H1 (cell line): ENCODE measurements around the gene RREB1. TPM values are rescaled to one million over a fixed set of nuclear protein-coding genes. Genes with fewer than 3 reads are reported as not detected.

Experiments used
- CTCF ChIA-PET: fragments of 300-600 bp; sonication (Branson Sonifier 250); formaldehyde crosslinking; loops from one replicate; lab custom pipeline; 2021; ENCODE audit not compliant: partially characterized antibody; lab: Charles Lee
- POLR2A ChIA-PET: fragments of 300-600 bp; sonication (Branson Sonifier 250); formaldehyde crosslinking; loops from one replicate; lab custom pipeline; 2021; ENCODE audit warnings: inconsistent platforms; ENCODE audit not compliant: partially characterized antibody; lab: Charles Lee
- DNase-seq, 2 experiments: peaks; one replicate each; pipeline versions ENCODE4 v3.0.0 to v3.0.0-alpha.2; 2010 to 2022; ENCODE audit warnings: low spot score in 2 of 2, low read depth in 1 of 2, mixed read lengths in 1 of 2
- FAIRE-seq: peaks from 2 replicates; lab custom pipeline; 2011; peaks lifted over from hg19 to GRCh38; lab: Jason Lieb, UNC
- H2AFZ ChIP-seq: 2 replicates; pipeline ENCODE4 v1.8.1; 2012; ENCODE audit warnings: low read length, inconsistent platforms
- H2AK5ac ChIP-seq: 2 replicates; pipeline ENCODE4 v1.6.1; 2013; ENCODE audit warnings: low read depth, low read length
- H2BK120ac ChIP-seq: replicated peaks from 2 replicates; pipeline ENCODE3; 2013; ENCODE audit warnings: low read depth, low read length, inconsistent platforms
- H2BK12ac ChIP-seq: 2 replicates; pipeline ENCODE4 v1.6.1; 2013; ENCODE audit warnings: low read depth, low read length
- H2BK15ac ChIP-seq: 2 replicates; pipeline ENCODE4 v1.6.1; 2013; ENCODE audit warnings: low read length
- H2BK20ac ChIP-seq: 2 replicates; pipeline ENCODE4 v1.6.1; 2013; ENCODE audit warnings: low read length
- H2BK5ac ChIP-seq: 2 replicates; pipeline ENCODE4 v1.6.1; 2013; ENCODE audit warnings: low read depth, low read length
- H3K14ac ChIP-seq: 2 replicates; pipeline ENCODE4 v1.6.1; 2013; ENCODE audit warnings: inconsistent platforms; ENCODE audit not compliant: insufficient read length
- H3K18ac ChIP-seq: 2 replicates; pipeline ENCODE4 v1.6.1; 2013; ENCODE audit warnings: low read length; ENCODE audit errors: extremely low read depth
- H3K23ac ChIP-seq: 2 replicates; pipeline ENCODE4 v1.6.1; 2013; ENCODE audit warnings: inconsistent platforms; ENCODE audit not compliant: insufficient read length
- H3K23me2 ChIP-seq: 2 replicates; pipeline ENCODE4 v1.6.1; 2013; ENCODE audit warnings: low read depth, low read length
- H3K27ac ChIP-seq: 2 replicates; pipeline ENCODE4 v1.6.1; 2011; ENCODE audit warnings: low read depth, low read length, inconsistent platforms
- H3K27me3 ChIP-seq, 4 experiments: replicated peaks in 1 of 4; 1 replicate in 1 of 4; 2 replicates in 3 of 4; pipeline versions ENCODE4 v1.6.1 to v1.8.1; 2011 to 2013; ENCODE audit warnings: low read length in 3 of 4, mild to moderate bottlenecking in 3 of 4, inconsistent platforms in 2 of 4, mixed read lengths in 2 of 4, moderate library complexity in 1 of 4; ENCODE audit not compliant: control insufficient read depth in 3 of 4, insufficient read depth in 3 of 4; ENCODE audit errors: extremely low read depth in 1 of 4
- H3K36me3 ChIP-seq, 4 experiments: 2 replicates each; pipeline versions ENCODE4 v1.6.1 to v1.8.1; 2011 to 2013; ENCODE audit warnings: mild to moderate bottlenecking in 4 of 4, low read length in 3 of 4, moderate library complexity in 2 of 4, control low read depth in 1 of 4, inconsistent platforms in 1 of 4; ENCODE audit not compliant: insufficient read depth in 4 of 4, control insufficient read depth in 2 of 4
- H3K4ac ChIP-seq: replicated peaks from 2 replicates; pipeline ENCODE3; 2013; ENCODE audit warnings: low read length, low read depth, mixed read lengths, inconsistent platforms; ENCODE audit not compliant: insufficient read length
- H3K4me1 ChIP-seq, 4 experiments: replicated peaks in 1 of 4; 1 replicate in 1 of 4; 2 replicates in 3 of 4; pipeline versions ENCODE4 v1.6.1 to v1.8.1; 2011 to 2013; ENCODE audit warnings: low read length in 3 of 4, inconsistent platforms in 2 of 4, mixed read lengths in 1 of 4; ENCODE audit not compliant: insufficient read depth in 4 of 4, control insufficient read depth in 3 of 4
- H3K4me2 ChIP-seq, 2 experiments: 2 replicates each; pipeline versions ENCODE4 v1.6.1 to v1.8.1; 2011 to 2013; ENCODE audit warnings: low read depth in 2 of 2, low read length in 2 of 2, control low read depth in 1 of 2, inconsistent platforms in 1 of 2, mild to moderate bottlenecking in 1 of 2; ENCODE audit not compliant: insufficient read depth in 1 of 2
- H3K4me3 ChIP-seq, 4 experiments: fragments of 200-600, 300-600 bp in 1 of 4; sonication (generic), shearing (Covaris generic), sonication (Bioruptor Twin) in 1 of 4; 2 replicates each; pipeline versions ENCODE4 v1.5.1 to v1.8.1; 2011 to 2016; ENCODE audit warnings: low read length in 4 of 4, low read depth in 3 of 4, control low read depth in 2 of 4, inconsistent platforms in 2 of 4, mild to moderate bottlenecking in 2 of 4, mixed read lengths in 1 of 4, moderate library complexity in 1 of 4; ENCODE audit not compliant: insufficient read depth in 2 of 4; ENCODE audit errors: extremely low read depth in 1 of 4
- H3K56ac ChIP-seq: replicated peaks from 2 replicates; pipeline ENCODE3; 2013; ENCODE audit warnings: low read depth, mild to moderate bottlenecking, mixed read lengths, low read length, inconsistent platforms; ENCODE audit not compliant: insufficient read length
- H3K79me1 ChIP-seq: 2 replicates; pipeline ENCODE4 v1.6.1; 2013; ENCODE audit warnings: low read depth, low read length, control low read depth
- H3K79me2 ChIP-seq, 2 experiments: 2 replicates each; pipeline versions ENCODE4 v1.6.1 to v1.8.1; 2012 to 2013; ENCODE audit warnings: low read length in 2 of 2, mild to moderate bottlenecking in 2 of 2, inconsistent platforms in 1 of 2; ENCODE audit not compliant: insufficient read depth in 2 of 2, control insufficient read depth in 1 of 2
- H3K9ac ChIP-seq, 4 experiments: replicated peaks in 1 of 4; 1 replicate in 1 of 4; 2 replicates in 3 of 4; pipeline versions ENCODE4 v1.6.1 to v1.8.1; 2011 to 2013; ENCODE audit warnings: low read depth in 3 of 4, low read length in 3 of 4, control low read depth in 2 of 4, mild to moderate bottlenecking in 2 of 4, moderate library complexity in 2 of 4, inconsistent platforms in 1 of 4; ENCODE audit errors: extremely low read depth in 1 of 4
- H3K9me3 ChIP-seq, 2 experiments: 2 replicates each; pipeline versions ENCODE4 v1.6.1 to v1.8.1; 2012 to 2013; ENCODE audit warnings: mild to moderate bottlenecking in 2 of 2, moderate library complexity in 2 of 2, control low read depth in 1 of 2, inconsistent platforms in 1 of 2, low read depth in 1 of 2, low read length in 1 of 2, mixed read lengths in 1 of 2; ENCODE audit not compliant: insufficient read depth in 2 of 2
- H4K20me1 ChIP-seq, 2 experiments: replicated peaks in 1 of 2; 2 replicates each; pipeline versions ENCODE3 to v1.8.1; 2011 to 2013; ENCODE audit warnings: inconsistent platforms in 2 of 2, low read length in 2 of 2, mild to moderate bottlenecking in 1 of 2; ENCODE audit not compliant: insufficient read depth in 2 of 2, control insufficient read depth in 1 of 2
- H4K5ac ChIP-seq: 2 replicates; pipeline ENCODE4 v1.6.1; 2013; ENCODE audit warnings: low read length, low read depth, mixed read lengths, inconsistent platforms; ENCODE audit not compliant: insufficient read length
- H4K8ac ChIP-seq: 2 replicates; pipeline ENCODE4 v1.8.0; 2013; ENCODE audit warnings: mild to moderate bottlenecking, moderate library complexity, low read length, inconsistent platforms; ENCODE audit not compliant: insufficient read depth; ENCODE audit errors: extremely low read depth
- H4K91ac ChIP-seq: replicated peaks from 2 replicates; pipeline ENCODE3; 2013; ENCODE audit warnings: low read length, mixed read lengths, inconsistent platforms; ENCODE audit not compliant: insufficient read length
- ATF2 ChIP-seq: IDR thresholded peaks from 2 replicates; pipeline ENCODE4 v1.6.1; 2012; ENCODE audit warnings: low read length, inconsistent platforms
- ATF3 ChIP-seq: IDR thresholded peaks from 2 replicates; pipeline ENCODE4 v1.6.1; 2011; ENCODE audit warnings: low read depth, mild to moderate bottlenecking, low read length; ENCODE audit not compliant: insufficient read depth
- NRF1 ChIP-seq: IDR thresholded peaks from 2 replicates; pipeline ENCODE4 v1.6.1; 2011; ENCODE audit warnings: mild to moderate bottlenecking, low read depth, low read length, improper control_type of control experiment
- ZNF274 ChIP-seq: IDR thresholded peaks from 2 replicates; pipeline ENCODE4 v1.7.0; 2012; ENCODE audit warnings: low read length, borderline replicate concordance; ENCODE audit errors: extremely low read depth
- WGBS, 2 experiments: shearing (Covaris generic) in 1 of 2; methylation state at CpG; one replicate each; pipeline versions ENCODE4 v1.1.6 to v1.1.7; 2013 to 2015; ENCODE audit warnings: low lambda C conversion rate in 2 of 2, mixed read lengths in 2 of 2, inconsistent platforms in 1 of 2, low coverage in 1 of 2, missing lambda C conversion rate in 1 of 2; ENCODE audit not compliant: insufficient replicate concordance in 2 of 2, insufficient coverage in 1 of 2, insufficient read length in 1 of 2; ENCODE audit errors: extremely low coverage in 1 of 2, missing lambda C conversion rate in 1 of 2; 5-methylcytosine and 5-hydroxymethylcytosine counted together
- polyA plus RNA-seq, 7 experiments: library from polyadenylated mRNA; depleted of rRNA in 3 of 7; stranded (reverse) in 5 of 7; unstranded in 2 of 7; fragments of >200 nt in 5 of 7; fragments of 200-250 nt in 2 of 7; gene quantifications; 1 replicate in 5 of 7; 2 replicates in 1 of 7; 4 replicates in 1 of 7; pipeline versions ENCODE4 v1.2.1 to v1.2.3, GENCODE V29; 2011 to 2013; ENCODE audit warnings: missing spikeins in 2 of 7, mixed read lengths in 2 of 7
- total RNA-seq: library from RNA; stranded (reverse); fragmentation: NEBNext Ultra II Directional; extraction: Animal tissue kit (Norgen Biotek cat#: 25700); gene quantifications from 2 replicates; pipeline ENCODE4 v1.2.1, GENCODE V29; 2021

The RREB1 gene
- total and polyA plus RNA-seq, 2 of the 8 experiments (the other 6 are each of a cell fraction or from before 2014, with no cell fraction given) = 3.9 to 34.7 TPM

DNA sequence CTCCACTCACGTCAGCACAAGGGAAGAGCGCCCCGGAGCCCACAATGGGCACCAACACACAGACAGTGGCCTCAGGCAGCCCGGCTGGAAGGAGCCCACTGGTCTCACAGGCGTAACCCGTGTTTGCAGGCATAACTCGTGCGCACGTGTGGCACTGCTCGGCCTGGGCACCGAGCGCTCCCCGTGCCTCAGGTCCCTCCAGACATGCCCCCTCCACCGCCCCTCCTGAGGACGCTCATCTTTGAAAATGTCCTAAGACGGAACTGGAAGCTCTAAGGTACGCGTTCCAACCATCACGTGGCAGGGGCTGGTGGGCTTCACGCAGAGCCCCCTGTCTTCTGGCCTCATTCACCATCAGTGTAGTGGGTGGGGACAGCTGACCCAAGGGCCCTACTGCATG lies 160.6 kb downstream of the RREB1 start:
- Histone ChIP-seq H3K79me1 (no peaks in the 10 kb centered on the region), H3K14ac (no peak overlapping the region), H2BK20ac (no peak overlapping the region), H3K4me3 (no peak overlapping the region), H3K56ac (no peak overlapping the region), H3K36me3 (no peaks in the 10 kb centered on the region), H4K8ac (no peak overlapping the region; the same call in 1 of the 2 replicates), H3K27ac (no peak overlapping the region), H2BK120ac (no peak overlapping the region), H2BK5ac (no peak overlapping the region), H3K4ac (no peak overlapping the region), H2BK12ac (no peak overlapping the region), H4K20me1 (no peaks in the 10 kb centered on the region), H2BK15ac (no peak overlapping the region), H4K5ac (no peak overlapping the region), H3K27me3 (no peaks in the 10 kb centered on the region), H4K91ac (no peak overlapping the region), H3K23ac (no peak overlapping the region), H3K9ac (no peak overlapping the region), H2AFZ (no peak overlapping the region), H3K9me3 (no peaks in the 10 kb centered on the region), H3K23me2 (no peaks in the 10 kb centered on the region), H3K4me2 (no peak overlapping the region), H3K79me2 (no peaks in the 10 kb centered on the region), H3K18ac (no peak overlapping the region), H3K4me1 (no peaks in the 10 kb centered on the region), H2AK5ac (no peak overlapping the region)
- no peak for TF ChIP-seq ATF3
- no peak for TF ChIP-seq ZNF274
- no peak for TF ChIP-seq NRF1
- TF ChIP-seq ATF2 = no peak
- DNase-seq = no peak
- WGBS, 2 experiments = 84% methylated on average over 20 of the region's 20 CpGs; no CpG with 5 or more reads in 1 of the 2 experiments
- no peak for FAIRE-seq
- ChIA-PET CTCF (interaction anchor here (0.5 to 1.1 kb wide), 5 partner anchors 8 to 594 kb away, joined by 3 to 4 read pairs (median 3); no protein-coding TSS in a partner anchor), POLR2A (interaction anchor here (1.3 kb wide), 1 partner anchor 19 kb away, joined by 3 read pairs; no protein-coding TSS in a partner anchor)
